Measurements from ENCODE around the gene ABCA10.
"Not testable (repeated sequence)": the region's sequence is repeated elsewhere in the genome, so short reads cannot be mapped to it uniquely, and the experiment has no call there.

GRCh38 chr17:69276279-69276678, 47.7 kb upstream of the ABCA10 start:
- TF ChIP-seq, protein P1, sequence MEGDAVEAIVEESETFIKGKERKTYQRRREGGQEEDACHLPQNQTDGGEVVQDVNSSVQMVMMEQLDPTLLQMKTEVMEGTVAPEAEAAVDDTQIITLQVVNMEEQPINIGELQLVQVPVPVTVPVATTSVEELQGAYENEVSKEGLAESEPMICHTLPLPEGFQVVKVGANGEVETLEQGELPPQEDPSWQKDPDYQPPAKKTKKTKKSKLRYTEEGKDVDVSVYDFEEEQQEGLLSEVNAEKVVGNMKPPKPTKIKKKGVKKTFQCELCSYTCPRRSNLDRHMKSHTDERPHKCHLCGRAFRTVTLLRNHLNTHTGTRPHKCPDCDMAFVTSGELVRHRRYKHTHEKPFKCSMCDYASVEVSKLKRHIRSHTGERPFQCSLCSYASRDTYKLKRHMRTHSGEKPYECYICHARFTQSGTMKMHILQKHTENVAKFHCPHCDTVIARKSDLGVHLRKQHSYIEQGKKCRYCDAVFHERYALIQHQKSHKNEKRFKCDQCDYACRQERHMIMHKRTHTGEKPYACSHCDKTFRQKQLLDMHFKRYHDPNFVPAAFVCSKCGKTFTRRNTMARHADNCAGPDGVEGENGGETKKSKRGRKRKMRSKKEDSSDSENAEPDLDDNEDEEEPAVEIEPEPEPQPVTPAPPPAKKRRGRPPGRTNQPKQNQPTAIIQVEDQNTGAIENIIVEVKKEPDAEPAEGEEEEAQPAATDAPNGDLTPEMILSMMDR (IDR thresholded peaks at IDR 0.05) = not testable (repeated sequence)
- TF ChIP-seq POLR2A, POLR2AphosphoS5 (IDR thresholded peaks at IDR 0.05): not testable (repeated sequence)

Data from breast epithelium (tissue), 3 donors.